ENCODE data around the gene NFIX.

DNA sequence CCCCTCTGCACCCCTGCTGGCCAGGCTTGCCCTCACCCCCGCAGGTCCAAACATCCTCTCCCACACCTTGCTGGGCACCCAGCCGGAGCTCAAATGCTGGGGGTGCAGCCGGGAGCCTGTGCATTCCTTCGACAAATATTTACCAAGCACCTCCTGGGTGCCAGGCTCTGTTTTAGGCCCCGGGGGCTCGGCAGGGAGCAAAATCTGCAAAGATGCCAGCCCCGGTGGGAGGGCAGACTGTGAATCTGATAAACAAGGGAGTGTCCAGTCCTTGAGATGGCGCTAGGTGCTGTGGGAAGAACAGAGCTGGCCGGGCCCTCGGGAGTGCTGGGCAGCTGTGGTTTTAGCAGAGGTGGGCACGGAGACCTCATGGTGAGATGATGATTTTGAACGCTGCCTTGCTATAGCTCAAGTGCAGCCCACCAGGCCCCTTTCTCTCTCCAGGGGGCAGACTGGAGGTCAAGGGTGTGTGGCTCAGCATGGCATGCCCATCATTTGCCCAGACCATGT is 10.6 kb downstream of the NFIX start:
- TF ChIP-seq, protein P1, sequence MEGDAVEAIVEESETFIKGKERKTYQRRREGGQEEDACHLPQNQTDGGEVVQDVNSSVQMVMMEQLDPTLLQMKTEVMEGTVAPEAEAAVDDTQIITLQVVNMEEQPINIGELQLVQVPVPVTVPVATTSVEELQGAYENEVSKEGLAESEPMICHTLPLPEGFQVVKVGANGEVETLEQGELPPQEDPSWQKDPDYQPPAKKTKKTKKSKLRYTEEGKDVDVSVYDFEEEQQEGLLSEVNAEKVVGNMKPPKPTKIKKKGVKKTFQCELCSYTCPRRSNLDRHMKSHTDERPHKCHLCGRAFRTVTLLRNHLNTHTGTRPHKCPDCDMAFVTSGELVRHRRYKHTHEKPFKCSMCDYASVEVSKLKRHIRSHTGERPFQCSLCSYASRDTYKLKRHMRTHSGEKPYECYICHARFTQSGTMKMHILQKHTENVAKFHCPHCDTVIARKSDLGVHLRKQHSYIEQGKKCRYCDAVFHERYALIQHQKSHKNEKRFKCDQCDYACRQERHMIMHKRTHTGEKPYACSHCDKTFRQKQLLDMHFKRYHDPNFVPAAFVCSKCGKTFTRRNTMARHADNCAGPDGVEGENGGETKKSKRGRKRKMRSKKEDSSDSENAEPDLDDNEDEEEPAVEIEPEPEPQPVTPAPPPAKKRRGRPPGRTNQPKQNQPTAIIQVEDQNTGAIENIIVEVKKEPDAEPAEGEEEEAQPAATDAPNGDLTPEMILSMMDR (conservative IDR thresholded peaks at IDR 0.05 in 1 of 2, IDR thresholded peaks at IDR 0.05 in 1 of 2; ENCODE audit: low read depth in 1 of 2, low read length in 2 of 2) = no peak
- no peak for TF ChIP-seq EZH2 (IDR thresholded peaks at IDR 0.05; ENCODE audit: low read length, missing control alignments)
